PC-9 (cell line): ENCODE measurements around the gene CDC25A. TPM values are rescaled to one million over a fixed set of nuclear protein-coding genes. Genes with fewer than 3 reads are reported as not detected.

ENCODE experiments used
- BruUV-seq: library from RNA; stranded (reverse); fragments of 400-500 nt; replicated peaks from 2 replicates; lab custom pipeline; 2021; lab: Mats Ljungman, UMichigan
- CTCF ChIA-PET: fragments of 300-600 bp; sonication (Branson Sonifier 250); formaldehyde crosslinking; loops from one replicate; lab custom pipeline; 2022; ENCODE audit warnings: antibody characterized with exemption; lab: Charles Lee
- POLR2A ChIA-PET: fragments of 300-600 bp; sonication (Branson Sonifier 250); formaldehyde crosslinking; loops from one replicate; lab custom pipeline; 2022; ENCODE audit warnings: antibody characterized with exemption; ENCODE audit not compliant: unreplicated experiment; lab: Charles Lee
- DNase-seq, 2 experiments: peaks; one replicate each; pipeline versions ENCODE4 v3.0.0 to v3.0.0-alpha.2; 2015 to 2022; ENCODE audit warnings: mixed read lengths in 1 of 2
- H2AFZ ChIP-seq: fragments of 200-600 bp; sonication (generic); 2 replicates; pipeline ENCODE4 v1.8.1; 2017; ENCODE audit warnings: antibody characterized with exemption
- H3F3A ChIP-seq: fragments of 200-600 bp; sonication (generic); 2 replicates; pipeline ENCODE4 v1.8.1; 2017; ENCODE audit warnings: antibody characterized with exemption, mild to moderate bottlenecking, low read depth; ENCODE audit not compliant: insufficient read depth
- H3K27ac ChIP-seq: fragments of 200-600 bp; sonication (generic); 2 replicates; pipeline ENCODE4 v1.6.1; 2016; ENCODE audit warnings: mixed run types
- H3K27me3 ChIP-seq: fragments of 200-600 bp; sonication (generic); 2 replicates; pipeline ENCODE4 v1.6.1; 2016; ENCODE audit warnings: low read depth, mixed run types; ENCODE audit not compliant: insufficient read depth
- H3K36me3 ChIP-seq: fragments of 200-600 bp; sonication (generic); 2 replicates; pipeline ENCODE4 v1.6.1; 2016; ENCODE audit warnings: low read depth, mixed run types
- H3K4me1 ChIP-seq: fragments of 200-600 bp; sonication (generic); replicated peaks from 2 replicates; pipeline ENCODE4 v1.6.1; 2016; ENCODE audit warnings: mixed run types; ENCODE audit not compliant: insufficient read depth
- H3K4me2 ChIP-seq: fragments of 200-600 bp; sonication (generic); 2 replicates; pipeline ENCODE4 v1.6.1; 2017; ENCODE audit warnings: mixed run types
- H3K4me3 ChIP-seq: fragments of 200-600 bp; sonication (generic); 2 replicates; pipeline ENCODE4 v1.6.1; 2016; ENCODE audit warnings: mixed run types
- H3K79me2 ChIP-seq: fragments of 200-600 bp; sonication (generic); 2 replicates; pipeline ENCODE4 v1.6.1; 2017; ENCODE audit warnings: low read depth, mixed run types
- H3K9me2 ChIP-seq: fragments of 200-600 bp; sonication (generic); 2 replicates; pipeline ENCODE4 v1.8.1; 2017; ENCODE audit warnings: mild to moderate bottlenecking; ENCODE audit not compliant: insufficient read depth
- H3K9me3 ChIP-seq: fragments of 200-600 bp; sonication (generic); 2 replicates; pipeline ENCODE4 v1.8.1; 2016; ENCODE audit warnings: low read depth; ENCODE audit not compliant: insufficient read depth
- H4K20me1 ChIP-seq: fragments of 200-600 bp; sonication (generic); 2 replicates; pipeline ENCODE4 v1.8.1; 2017; ENCODE audit not compliant: insufficient read depth
- EZH2 ChIP-seq: fragments of 200-600 bp; sonication (generic); IDR thresholded peaks from 2 replicates; pipeline ENCODE4 v1.8.0; 2017; ENCODE audit warnings: antibody characterized with exemption, low read depth
- intact Hi-C: fragments of 100-400 bp; cut with micrococcal nuclease; formaldehyde crosslinking; loops from one replicate; pipeline ENCODE4 v1.10.0; 2022; ENCODE audit not compliant: unreplicated experiment
- total RNA-seq: library from RNA; stranded (reverse); gene quantifications from 2 replicates; pipeline ENCODE4 v1.2.3, GENCODE V29; 2021
- TF ChIP-seq, protein P1 (sequence below): fragments of 200-600 bp; sonication (generic); conservative IDR thresholded peaks from 2 replicates; pipeline ENCODE4 v1.6.1; 2017; ENCODE audit warnings: mixed run types, antibody characterized with exemption, mild to moderate bottlenecking, moderate library complexity

The CDC25A gene
- total RNA-seq, 1 experiment from 2014 or later = 9.7 TPM

DNA sequence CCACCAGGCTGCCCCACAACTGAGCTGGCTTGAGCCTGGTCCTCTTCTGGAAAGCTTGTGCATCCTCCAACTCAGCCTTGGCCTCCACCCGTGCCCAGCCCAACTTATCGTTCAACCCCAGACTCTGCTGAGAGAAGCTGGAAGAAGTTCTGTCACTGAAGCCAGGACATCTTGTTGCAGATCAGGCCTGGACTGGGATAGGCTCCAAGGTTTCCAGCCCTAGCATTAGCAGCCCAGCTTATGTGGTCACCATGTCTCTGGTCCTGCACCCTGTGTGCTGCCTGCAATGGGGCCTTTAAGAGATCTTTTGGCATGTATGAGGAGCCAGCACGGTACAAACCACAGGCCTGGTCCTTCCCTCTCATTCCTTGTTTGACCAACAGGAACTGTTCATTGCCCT is 19.9 kb upstream of the CDC25A start:
- BruUV-seq = no TSS peak

DNA sequence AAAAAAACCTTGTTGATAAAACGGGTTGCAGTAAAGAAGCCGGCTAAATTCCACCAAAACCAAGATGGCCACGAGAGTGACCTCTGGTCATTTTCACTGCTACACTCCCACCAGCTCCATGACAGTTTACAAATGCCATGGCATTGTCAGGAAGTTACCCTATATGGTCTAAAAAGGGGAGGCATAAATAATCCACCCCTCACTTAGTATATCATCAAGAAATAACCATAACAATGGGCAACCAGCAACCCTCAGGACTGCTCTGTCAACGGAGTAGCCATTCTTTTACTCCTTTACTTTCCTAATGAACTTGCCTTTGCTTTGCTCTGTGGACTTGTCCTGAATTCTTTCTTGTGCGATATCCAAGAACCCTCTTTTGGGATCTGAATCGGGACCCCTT is 14.4 kb upstream of the CDC25A start:
- Histone ChIP-seq H3K4me1 (no peaks in the 10 kb centered on the region), H3K27me3 (no peaks in the 10 kb centered on the region), H3K4me2 (no peak overlapping the region), H3K4me3 (no peak overlapping the region), H3F3A (no peaks in the 10 kb centered on the region), H4K20me1 (no peaks in the 10 kb centered on the region), H3K79me2 (no peaks in the 10 kb centered on the region), H2AFZ (no peak overlapping the region), H3K27ac (no peak overlapping the region), H3K9me3 (no peaks in the 10 kb centered on the region), H3K9me2 (no peaks in the 10 kb centered on the region), H3K36me3 (no peaks in the 10 kb centered on the region)
- DNase-seq = no peak
- ChIA-PET CTCF (no interaction called here), POLR2A (no interaction called here)
- BruUV-seq = no TSS peak
- intact Hi-C loops = no loop called here
- no peak for TF ChIP-seq EZH2
- TF ChIP-seq, protein P1, sequence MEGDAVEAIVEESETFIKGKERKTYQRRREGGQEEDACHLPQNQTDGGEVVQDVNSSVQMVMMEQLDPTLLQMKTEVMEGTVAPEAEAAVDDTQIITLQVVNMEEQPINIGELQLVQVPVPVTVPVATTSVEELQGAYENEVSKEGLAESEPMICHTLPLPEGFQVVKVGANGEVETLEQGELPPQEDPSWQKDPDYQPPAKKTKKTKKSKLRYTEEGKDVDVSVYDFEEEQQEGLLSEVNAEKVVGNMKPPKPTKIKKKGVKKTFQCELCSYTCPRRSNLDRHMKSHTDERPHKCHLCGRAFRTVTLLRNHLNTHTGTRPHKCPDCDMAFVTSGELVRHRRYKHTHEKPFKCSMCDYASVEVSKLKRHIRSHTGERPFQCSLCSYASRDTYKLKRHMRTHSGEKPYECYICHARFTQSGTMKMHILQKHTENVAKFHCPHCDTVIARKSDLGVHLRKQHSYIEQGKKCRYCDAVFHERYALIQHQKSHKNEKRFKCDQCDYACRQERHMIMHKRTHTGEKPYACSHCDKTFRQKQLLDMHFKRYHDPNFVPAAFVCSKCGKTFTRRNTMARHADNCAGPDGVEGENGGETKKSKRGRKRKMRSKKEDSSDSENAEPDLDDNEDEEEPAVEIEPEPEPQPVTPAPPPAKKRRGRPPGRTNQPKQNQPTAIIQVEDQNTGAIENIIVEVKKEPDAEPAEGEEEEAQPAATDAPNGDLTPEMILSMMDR = no peak

More for the DNA sequence above, 19.9 kb upstream of the CDC25A start:
- POLR2A ChIA-PET = no interaction called here
- H3K9me2 ChIP-seq = no peaks in the 10 kb centered on the region
- no peaks in the 10 kb centered on the region for H4K20me1 ChIP-seq
- TF ChIP-seq, protein P1 = no peak
- TF ChIP-seq EZH2 = no peak
- no peaks in the 10 kb centered on the region for H3K4me1 ChIP-seq
- H3K4me3 ChIP-seq = no peak overlapping the region
- H3F3A ChIP-seq = no peaks in the 10 kb centered on the region
- no peak overlapping the region for H2AFZ ChIP-seq
- H3K79me2 ChIP-seq = no peaks in the 10 kb centered on the region
- intact Hi-C loops = no loop called here
- no peak for DNase-seq
- H3K27ac ChIP-seq = no peak overlapping the region
- CTCF ChIA-PET = no interaction called here
- H3K27me3 ChIP-seq = no peaks in the 10 kb centered on the region
- no peaks in the 10 kb centered on the region for H3K36me3 ChIP-seq
- H3K9me3 ChIP-seq = no peaks in the 10 kb centered on the region
- H3K4me2 ChIP-seq = no peak overlapping the region

DNA sequence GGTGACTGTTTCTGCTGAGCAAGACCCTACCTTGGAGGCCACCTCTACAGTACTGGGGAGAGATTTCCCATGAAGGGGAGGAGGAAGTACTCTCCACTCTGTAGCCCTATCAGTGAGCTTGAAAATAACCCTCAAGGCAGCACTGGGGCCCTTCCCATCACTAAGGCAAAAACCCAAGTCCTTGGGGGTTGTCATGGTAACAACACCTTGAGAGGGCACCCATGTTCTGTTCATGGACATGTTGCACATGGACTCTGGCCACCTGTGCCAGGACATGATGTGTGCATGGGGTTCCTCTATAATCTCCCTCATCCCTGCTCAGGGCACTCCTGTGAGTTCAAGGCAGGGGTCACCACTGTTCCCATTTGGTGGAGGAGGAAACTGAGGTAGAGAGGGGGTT is 10.9 kb upstream of the CDC25A start:
- Histone ChIP-seq H3F3A (no peaks in the 10 kb centered on the region), H3K79me2 (no peaks in the 10 kb centered on the region), H3K9me2 (no peaks in the 10 kb centered on the region), H3K36me3 (no peaks in the 10 kb centered on the region), H3K9me3 (no peaks in the 10 kb centered on the region), H3K4me3 (no peak overlapping the region), H3K27ac (no peak overlapping the region), H2AFZ (no peak overlapping the region), H3K4me2 (no peak overlapping the region), H4K20me1 (no peaks in the 10 kb centered on the region), H3K4me1 (no peaks in the 10 kb centered on the region), H3K27me3 (no peaks in the 10 kb centered on the region)
- no peak for DNase-seq
- intact Hi-C loops = no loop called here
- TF ChIP-seq, protein P1 = no peak
- no peak for TF ChIP-seq EZH2
- ChIA-PET POLR2A (no interaction called here), CTCF (interaction anchor here (0.7 kb wide), 1 partner anchor 237 kb away, joined by 11 read pairs; no protein-coding TSS in a partner anchor)
- BruUV-seq = no TSS peak
